ENCODE results near the gene ANKRD12. TPM values are rescaled to one million over a fixed set of nuclear protein-coding genes. Genes with fewer than 3 reads are reported as not detected.

Gene ANKRD12
- total and polyA plus RNA-seq, 7 donors = 5.7 to 49.0 (median 36.7) TPM

- no peak for DNase-seq
- intact Hi-C loops (cut with DNase I) = no loop called here
- H3K36me3 ChIP-seq (ENCODE audit: insufficient read depth in 1 of 2, low read depth in 1 of 2) = peaks cover 0 to 73% of the 10 kb centered on the region in 2 donors
Measured at GRCh38 chr18:9240270-9240669, 103.7 kb downstream of the ANKRD12 start.

GRCh38 chr18:9243029-9243428, 106.4 kb downstream of the ANKRD12 start:
- peaks cover 0 to 74% of the 10 kb centered on the region in 2 donors for H3K36me3 ChIP-seq (ENCODE audit: insufficient read depth in 1 of 2, low read depth in 1 of 2)
- no peak for ATAC-seq

More at GRCh38 chr18:9240270-9240669, 103.7 kb downstream of the ANKRD12 start:
- 73 to 91% (median 81%) methylated on average over 4 of the region's 4 CpGs for WGBS, 3 donors
- H3K27ac ChIP-seq = no peak overlapping the region
- no peaks in the 10 kb centered on the region for H3K4me1 ChIP-seq
- TF ChIP-seq CTCF (IDR thresholded peaks at IDR 0.05) = no peak
- no peaks in the 10 kb centered on the region for H3K9me3 ChIP-seq
- no peak for ATAC-seq
- H3K27me3 ChIP-seq (ENCODE audit: insufficient read depth in 3 of 3, low read length in 2 of 3) = no peaks in the 10 kb centered on the region
- H3K4me3 ChIP-seq = no peak overlapping the region

GRCh38 chr18:9244376-9244775, 107.8 kb downstream of the ANKRD12 start:
- Histone ChIP-seq H3K27ac (no peak overlapping the region), H3K36me3 (ENCODE audit: insufficient read depth in 1 of 2, low read depth in 1 of 2) (peaks cover 2 to 65% of the 10 kb centered on the region in 2 donors), H3K27me3 (ENCODE audit: insufficient read depth in 3 of 3, low read length in 2 of 3) (no peaks in the 10 kb centered on the region), H3K9me3 (no peaks in the 10 kb centered on the region), H3K4me3 (no peak overlapping the region), H3K4me1 (no peaks in the 10 kb centered on the region)
- ATAC-seq (no peak), DNase-seq (no peak)
- WGBS, 3 donors = 93 to 100% (median 97%) methylated on average over 3 of the region's 3 CpGs
- intact Hi-C loops (cut with DNase I) = no loop called here
- TF ChIP-seq CTCF (IDR thresholded peaks at IDR 0.05) = no peak

More at GRCh38 chr18:9243029-9243428, 106.4 kb downstream of the ANKRD12 start:
- H3K4me1 ChIP-seq = no peaks in the 10 kb centered on the region
- H3K27ac ChIP-seq = no peak overlapping the region
- H3K4me3 ChIP-seq = no peak overlapping the region
- DNase-seq = no peak
- H3K9me3 ChIP-seq = no peaks in the 10 kb centered on the region
- intact Hi-C loops (cut with DNase I) = no loop called here
- no peak for TF ChIP-seq CTCF (IDR thresholded peaks at IDR 0.05)
- no peaks in the 10 kb centered on the region for H3K27me3 ChIP-seq (ENCODE audit: insufficient read depth in 3 of 3, low read length in 2 of 3)

GRCh38 chr18:9248661-9249060, 112.1 kb downstream of the ANKRD12 start:
- Histone ChIP-seq H3K4me3 (no peak overlapping the region), H3K36me3 (ENCODE audit: insufficient read depth in 1 of 2, low read depth in 1 of 2) (peaks cover 2 to 35% of the 10 kb centered on the region in 2 donors), H3K27ac (no peak overlapping the region), H3K9me3 (no peaks in the 10 kb centered on the region), H3K4me1 (no peaks in the 10 kb centered on the region), H3K27me3 (ENCODE audit: insufficient read depth in 3 of 3, low read length in 2 of 3) (no peaks in the 10 kb centered on the region)
- no peak for ATAC-seq
- WGBS, 3 donors = 94 to 98% (median 97%) methylated on average over 4 of the region's 4 CpGs
- DNase-seq = no peak
- intact Hi-C loops (cut with DNase I) = no loop called here
- no peak for TF ChIP-seq CTCF (IDR thresholded peaks at IDR 0.05)

GRCh38 chr18:9249254-9249653, 112.7 kb downstream of the ANKRD12 start:
- Histone ChIP-seq H3K4me3 (no peak overlapping the region), H3K36me3 (ENCODE audit: insufficient read depth in 1 of 2, low read depth in 1 of 2) (peaks cover 2 to 37% of the 10 kb centered on the region in 2 donors), H3K9me3 (no peaks in the 10 kb centered on the region), H3K4me1 (no peaks in the 10 kb centered on the region), H3K27ac (no peak overlapping the region), H3K27me3 (ENCODE audit: insufficient read depth in 3 of 3, low read length in 2 of 3) (no peaks in the 10 kb centered on the region)
- no peak for DNase-seq
- no peak for TF ChIP-seq CTCF (IDR thresholded peaks at IDR 0.05)
- intact Hi-C loops (cut with DNase I) = no loop called here
- ATAC-seq = no peak
- WGBS, 3 donors = 87 to 94% (median 89%) methylated on average over 2 of the region's 2 CpGs

All from psoas muscle (tissue), 8 donors.